Activated CD8-positive, alpha-beta memory T cell treated with anti-CD3 and anti-CD28 coated beads, Interleukin-2, amount 50 U/mL, for 24 hours (primary cell): ENCODE results near the gene RXRA.

ENCODE experiments used
- DNase-seq: peaks from one replicate; pipeline ENCODE4 v3.0.0-alpha.2; 2020; ENCODE audit errors: extremely low read depth

Gene RXRA

DNA sequence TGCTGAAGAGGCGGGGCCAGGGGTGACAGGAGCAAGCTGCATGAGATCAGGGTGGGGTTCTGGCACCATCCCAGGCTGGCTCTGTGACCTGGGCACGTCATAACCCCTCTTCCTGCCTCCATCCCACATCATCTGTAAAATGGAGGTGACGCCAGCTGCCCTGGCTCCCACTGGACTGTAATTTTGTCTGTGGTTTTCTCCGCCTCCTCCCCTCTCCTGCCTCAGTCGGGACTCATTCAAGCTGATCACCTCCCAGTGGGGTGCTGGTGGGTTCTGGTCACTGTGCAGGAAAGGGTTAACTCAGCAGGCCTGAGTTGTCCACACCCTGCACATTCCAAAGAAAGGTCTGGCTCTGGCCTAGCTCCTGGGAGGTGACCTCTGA, 128.2 kb downstream of the RXRA start:
- no peak for DNase-seq

DNA sequence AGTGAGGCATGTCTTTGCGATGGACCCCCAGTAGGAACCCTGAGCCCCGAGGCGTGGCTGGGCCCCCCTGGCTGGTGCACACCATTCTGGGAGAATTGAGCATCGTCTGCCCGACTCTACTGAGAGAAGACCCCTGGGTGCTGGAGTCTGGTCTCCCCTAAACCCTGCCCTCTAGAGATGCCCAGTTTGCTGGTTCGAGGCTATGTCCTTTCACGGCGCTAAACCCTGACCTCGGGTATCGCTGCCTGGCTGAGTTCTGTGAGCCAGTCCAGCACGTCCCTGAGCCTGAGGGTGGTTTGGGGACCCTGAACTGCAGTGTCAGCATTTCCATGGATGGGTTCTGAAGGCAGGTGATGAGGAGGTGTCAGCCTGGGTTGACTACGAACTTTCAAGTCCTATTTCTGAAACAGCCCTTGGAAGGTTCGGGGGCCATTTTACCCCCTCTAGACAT, 128.8 kb downstream of the RXRA start:
- DNase-seq: no peak

DNA sequence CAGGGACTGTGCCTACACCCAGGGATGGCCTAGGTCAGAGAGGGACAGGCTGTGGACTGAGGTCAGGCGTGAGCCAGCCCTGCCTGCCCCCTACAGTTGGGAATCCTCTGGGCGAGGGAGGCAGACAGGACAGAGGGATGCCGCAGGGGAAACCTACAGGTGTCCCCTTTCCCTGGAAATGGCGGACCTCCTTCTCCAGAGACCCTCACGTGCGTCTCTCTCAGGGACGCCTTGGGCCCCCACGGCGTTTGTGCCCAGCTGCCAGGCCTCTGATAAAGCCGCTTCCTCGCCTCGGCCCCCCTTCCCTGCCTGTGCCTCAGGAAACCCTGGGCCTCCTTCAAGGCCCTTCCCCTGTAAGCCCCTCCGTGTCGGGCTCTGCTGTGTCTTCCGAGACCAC, 129.3 kb downstream of the RXRA start:
- no peak for DNase-seq

DNA sequence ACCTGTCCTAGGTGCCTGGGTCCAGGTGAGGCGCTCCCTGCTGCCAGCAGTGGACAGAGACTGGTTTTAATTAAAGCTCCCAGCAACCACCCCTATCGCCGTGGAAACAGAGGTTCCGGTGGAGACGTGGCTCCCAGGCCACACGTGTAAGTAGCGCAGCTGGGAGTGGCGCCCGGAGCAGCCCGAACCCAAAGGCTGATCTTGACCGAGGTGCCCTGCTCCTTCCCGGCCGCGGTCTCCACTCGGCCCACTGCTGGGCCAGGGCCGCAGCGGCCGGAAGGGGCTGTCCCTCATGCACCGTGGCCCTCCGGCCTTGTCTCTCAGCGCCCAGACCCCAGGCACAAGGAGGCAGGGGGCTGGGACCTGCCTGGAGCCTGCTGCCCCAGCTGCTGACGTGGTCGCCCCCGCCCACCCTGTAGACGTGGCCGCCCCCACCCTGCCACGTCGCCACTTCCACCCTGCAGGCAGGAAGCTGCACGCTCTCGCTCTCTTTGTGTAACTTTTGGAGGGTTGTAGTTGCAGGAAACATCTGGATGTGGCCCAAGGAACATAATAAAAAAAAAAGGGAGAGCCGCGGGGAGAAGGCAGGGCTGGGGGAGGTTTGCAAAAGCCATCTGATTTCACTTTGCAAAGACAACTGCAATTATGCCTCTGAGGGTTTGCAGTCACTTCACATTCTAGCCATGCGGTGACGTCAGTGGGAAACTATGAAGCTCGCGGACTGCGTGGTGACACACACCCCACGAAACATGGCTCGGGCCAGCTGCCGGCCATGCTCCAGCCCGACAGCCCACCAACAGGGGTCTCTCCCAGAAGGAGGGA, 129.9 kb downstream of the RXRA start:
- DNase-seq: no peak

DNA sequence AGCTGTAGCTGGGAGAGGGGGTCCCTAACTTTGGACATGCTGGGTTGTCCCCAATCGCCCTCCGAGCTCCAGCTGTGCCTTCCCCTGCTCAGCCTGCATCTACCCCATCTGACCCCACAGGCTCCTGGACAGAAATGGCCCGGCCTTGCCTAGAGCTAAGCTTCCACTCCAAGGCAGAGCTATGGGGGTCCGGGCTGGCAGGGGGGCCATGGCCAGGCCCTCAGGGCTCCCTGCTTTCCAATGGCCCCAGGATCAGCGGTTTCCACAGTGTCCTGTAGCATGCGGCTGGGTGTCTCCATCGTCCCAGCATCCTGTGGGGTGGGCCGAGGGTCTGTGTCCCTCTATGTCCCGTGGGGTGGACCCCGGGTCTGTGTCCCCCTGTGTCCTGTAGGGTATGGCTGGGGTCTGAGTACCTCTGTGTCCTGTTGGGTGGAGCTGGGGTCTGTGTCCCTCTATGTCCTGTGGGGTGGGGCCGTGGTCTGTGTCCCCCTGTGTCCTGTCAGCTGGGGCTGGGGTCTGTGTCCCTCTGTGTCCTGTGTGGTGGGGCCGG, 130.6 kb downstream of the RXRA start:
- no peak for DNase-seq

DNA sequence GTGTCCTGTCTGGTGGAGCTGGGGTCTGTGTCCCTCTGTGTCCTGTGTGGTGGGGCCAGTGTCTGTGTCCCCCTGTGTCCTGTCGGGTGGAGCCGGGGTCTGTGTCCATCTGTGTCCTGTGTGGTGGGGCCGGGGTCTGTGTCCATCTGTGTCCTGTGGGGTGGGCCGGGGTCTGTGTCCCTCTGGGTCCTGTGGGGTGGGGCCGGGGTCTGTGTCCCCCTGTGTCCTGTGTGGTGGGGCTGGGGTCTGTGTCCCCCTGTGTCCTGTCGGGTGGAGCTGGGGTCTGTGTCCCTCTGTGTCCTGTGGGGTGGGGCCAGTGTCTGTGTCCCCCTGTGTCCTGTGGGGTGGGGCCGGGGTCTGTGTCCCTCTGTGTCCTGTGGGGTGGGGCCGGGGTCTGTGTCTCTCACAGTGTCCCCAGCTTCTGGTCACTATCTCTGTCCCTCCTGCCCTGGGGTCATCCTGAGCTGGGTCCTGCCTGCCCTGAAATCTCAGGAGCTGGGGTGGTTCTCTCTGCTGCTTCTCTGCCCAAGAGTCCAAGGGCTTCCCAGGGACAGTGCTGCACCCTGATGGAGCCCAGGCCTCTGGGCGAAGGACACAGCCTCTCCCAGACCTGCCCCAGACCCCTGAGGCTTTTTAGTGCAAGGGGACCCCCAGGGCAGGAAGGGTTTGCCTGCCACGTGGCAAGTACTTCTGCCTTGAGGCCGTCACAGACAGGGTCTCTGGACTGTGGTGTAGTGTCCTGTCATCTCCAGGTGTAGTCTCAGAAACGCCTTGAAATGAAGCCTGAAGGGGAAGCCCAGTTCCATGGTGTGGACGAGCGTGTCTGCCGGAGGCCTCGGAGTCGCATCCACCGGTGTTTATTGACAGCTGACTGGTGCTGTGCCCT, 131.3 kb downstream of the RXRA start:
- DNase-seq: no peak

DNA sequence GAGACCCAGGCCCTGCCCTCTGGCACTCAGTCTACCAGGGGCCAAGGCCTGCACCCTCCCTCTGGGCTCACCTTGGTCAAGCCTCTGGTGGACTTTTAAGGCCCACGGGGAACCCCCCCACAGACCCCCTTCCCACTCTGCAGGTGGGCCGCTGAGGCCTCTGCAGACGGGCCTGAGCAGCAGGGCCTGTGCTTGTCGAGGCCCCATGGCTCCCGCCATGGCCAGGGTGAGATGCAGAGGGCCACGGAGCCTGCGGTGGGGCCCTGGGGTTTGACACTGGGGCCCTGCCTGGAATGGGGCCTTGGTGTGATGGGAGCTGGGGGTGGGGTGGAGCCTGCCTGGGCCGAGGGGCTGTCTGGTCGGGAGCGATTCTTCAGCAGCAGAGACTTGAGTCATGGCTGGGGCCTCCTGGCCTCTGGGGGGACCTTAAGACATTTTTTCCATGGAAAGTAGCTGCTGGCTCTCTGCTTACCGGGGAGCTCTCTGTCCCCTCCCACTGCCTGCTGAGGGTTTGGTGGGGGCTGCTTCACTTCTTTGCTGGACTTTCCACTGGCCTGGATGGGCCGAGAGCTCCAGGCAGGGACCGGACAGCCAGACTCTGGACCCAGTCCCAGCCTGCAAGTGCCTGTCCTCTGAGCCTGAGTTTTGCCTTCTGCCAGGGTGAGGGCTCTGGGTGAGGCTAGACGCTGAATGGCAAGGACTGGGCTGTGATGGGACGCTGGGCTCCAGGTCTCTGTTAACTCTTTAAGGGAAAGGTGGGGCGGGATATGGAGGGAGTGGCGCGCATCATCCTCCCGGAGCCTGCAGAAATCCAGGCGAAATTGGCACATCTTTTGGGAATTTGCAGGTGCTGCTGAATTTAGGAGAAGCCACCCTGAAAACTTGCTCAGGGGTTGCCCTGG, 132.2 kb downstream of the RXRA start:
- DNase-seq: no peak

DNA sequence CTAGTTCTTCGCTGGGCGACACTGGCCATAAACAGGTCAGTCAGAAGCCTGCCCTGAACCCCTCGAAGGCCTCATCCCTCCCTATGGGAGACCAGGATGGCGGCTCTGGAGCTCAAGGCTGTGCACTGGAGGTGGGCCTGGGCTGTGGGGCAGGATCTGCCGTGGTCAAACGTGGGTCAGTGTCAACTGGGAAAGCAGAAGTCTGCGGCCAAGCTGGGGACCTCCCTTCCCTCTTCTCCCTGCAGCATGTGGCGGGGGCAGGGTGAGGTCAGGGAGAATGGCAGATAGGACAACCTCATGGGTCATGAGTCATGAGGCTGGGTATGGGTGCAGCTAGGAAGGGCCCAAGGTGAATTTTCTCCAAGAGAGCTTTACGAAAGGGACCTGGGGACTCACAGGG, 132.9 kb downstream of the RXRA start:
- DNase-seq: no peak

DNA sequence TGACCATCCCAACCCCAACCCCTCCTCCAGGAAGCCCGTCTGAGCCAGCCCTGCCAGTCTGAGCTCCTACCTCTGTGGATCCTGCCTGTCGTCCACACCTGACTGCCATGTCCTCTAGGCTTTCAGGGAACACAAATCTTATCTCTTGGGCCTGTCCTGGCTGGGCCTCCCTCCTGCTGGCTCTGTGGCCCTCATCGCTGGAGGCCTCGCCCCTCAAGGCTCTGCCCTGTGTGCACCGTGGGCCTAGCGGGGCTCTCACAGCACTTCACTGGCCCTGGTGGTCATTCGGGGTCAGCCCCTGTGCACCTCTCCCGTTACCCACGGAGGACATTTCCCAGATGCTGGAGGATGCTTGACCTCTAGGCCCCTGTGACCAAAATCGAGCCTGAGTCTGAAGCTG, 133.3 kb downstream of the RXRA start:
- DNase-seq: no peak

DNA sequence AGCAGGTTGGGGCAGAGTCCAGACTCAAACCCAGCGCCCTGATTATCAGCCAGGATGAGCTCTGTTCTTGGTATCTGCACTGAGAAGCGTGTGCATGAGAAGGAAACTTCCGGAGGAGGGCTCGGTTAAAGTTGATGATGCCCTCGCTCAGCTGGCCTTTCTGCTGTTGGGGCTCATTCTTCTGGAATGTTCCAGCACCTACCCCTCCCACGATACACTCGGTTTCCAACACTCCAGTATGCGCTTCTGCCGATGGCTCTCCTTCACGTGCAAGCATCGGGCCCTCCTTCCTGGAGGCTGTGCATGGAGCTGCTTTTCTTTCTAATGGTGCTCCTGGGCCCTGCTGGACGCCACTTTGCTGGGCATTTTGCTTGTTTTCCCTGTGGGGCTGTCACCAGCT, 134.0 kb downstream of the RXRA start:
- DNase-seq: no peak

DNA sequence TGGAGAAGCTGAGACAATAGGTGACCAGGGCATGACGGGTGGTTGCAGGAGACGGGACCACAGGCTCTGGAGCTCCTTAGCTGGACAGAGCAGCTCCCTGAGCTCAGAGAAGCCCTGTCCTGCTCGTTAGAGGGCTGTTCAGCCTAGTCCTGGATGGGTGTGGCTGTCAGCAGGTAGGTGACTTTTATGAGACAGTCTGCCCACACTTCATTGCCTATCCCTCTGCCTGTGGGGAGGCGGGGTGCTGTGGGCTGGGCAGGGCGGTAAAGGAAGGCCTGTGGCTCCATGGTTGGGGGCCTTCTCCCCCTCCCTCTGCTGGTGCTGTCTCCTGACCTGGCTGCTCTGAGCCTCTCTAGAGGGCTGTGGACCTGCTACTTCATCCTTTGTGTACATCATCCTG, 134.6 kb downstream of the RXRA start:
- DNase-seq: no peak

DNA sequence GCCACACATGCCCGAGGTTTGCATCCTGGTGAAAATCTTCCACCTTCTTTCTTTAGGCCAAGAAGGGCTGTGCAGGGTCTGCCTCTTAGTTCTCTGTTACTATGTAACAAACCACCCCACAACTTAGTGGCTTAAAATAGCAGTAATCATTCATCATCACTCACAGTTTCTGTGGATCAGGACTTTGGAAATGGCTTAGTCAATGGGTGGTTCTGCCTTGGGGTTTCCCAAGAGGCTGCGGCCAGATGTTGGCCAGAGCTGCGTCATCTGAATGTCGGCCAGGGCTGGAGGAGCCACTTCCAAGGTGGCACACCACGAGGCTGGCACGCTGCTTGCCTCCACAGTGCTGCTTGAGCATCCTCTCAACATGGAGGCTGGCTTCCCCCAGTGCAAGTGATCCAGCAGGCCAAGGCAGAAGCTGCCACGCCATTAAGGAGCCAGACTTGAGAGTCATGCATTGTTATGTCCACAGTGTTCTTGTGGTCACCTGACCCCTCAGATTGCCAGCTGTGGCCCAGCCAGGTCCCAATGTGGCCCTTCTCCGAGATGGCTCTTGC, 135.2 kb downstream of the RXRA start:
- no peak for DNase-seq

DNA sequence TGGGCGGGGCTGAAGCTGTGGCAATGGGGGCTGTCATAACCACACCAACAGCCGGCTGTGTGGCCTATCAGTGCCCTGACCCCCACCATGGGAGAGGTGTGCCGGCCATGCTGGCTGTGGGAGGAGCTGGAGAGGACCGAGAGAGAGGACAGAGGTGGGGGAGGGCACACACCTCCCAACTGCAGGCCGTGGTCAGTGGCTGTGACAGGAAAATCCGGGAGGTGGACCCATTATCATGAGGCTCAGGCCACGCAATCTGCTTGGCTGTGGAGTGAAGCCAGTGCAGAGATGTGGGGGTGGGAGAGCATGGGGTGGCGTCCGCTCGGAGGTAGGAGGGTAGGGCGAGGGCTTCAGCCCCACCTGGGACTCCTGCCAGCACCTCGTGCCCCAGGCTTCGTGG, 136.1 kb downstream of the RXRA start:
- DNase-seq: no peak

DNA sequence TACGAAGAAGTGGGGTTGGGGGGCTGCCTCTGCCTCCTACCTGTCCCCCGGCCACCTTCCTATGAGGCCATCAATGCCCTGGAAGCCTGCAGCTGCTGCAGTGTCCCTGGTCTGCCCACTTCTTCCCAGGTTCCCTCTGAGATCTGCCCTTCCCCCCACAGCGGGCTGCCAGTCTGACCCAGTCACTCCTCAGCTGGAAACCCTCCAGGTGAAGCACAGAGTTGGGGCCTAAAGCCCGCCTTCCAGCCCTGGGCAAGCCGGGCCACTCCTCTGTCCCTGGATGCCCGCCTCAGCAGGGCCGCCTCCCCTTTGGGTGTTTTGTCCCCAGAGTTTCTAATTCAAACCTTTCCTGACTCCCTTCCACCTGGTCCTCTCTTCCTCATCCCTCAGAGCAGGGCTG, 137.0 kb downstream of the RXRA start:
- DNase-seq: no peak

DNA sequence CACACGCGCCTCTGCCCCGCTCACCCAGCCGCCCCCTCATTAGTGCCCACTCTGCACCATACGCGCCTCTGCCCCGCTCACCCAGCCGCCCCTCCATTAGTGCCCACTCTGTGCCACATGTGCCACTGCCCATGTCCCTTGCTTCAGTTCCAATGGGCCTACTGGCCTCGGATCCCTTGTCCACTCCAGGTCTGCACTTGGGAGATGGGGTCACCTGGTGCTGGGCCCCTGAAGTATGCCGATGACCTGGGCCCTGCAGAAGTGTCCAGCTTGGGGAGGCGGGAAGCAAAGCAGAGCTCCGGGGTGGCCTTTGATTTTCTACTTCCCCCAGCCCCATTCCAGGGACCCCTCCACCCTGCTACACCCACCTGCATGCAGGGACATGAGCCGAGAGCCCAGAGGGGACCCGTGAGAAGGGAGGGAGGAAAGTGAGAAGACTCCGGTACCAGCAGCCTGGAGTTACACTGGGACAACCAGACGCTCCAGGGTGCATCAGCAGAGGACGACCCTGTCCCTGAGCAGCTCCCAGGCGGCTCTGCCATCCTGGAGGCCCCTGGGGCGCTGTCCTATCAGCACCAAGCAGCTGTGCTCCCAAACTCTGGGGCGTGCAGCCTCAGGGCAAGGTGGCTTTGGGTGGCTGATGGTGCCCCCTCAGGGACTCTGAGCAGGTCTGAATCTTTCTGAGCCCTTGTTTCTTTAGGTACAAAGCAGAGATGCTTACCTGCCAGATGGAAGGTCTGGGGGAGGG, 140.8 kb downstream of the RXRA start:
- DNase-seq: no peak

DNA sequence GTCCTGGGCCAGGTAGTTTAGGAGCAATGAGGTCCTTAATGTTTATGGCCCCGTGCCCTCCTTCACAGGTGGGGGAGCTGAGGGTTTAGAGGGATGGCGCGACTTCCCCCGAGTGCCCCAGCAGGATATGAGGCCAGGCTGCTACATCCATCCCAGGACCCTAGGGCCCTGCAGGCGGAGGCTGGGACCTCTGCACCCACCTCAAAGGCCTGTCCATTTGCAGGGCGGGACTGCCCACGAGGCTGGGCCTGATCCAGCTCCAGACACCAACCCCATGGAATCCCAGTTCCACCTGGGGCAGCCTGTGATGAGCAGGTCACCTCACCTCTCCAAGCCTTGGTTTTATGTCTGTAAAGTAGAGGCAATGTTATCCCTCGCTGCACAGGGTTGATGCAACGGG, 142.1 kb downstream of the RXRA start:
- DNase-seq: no peak

DNA sequence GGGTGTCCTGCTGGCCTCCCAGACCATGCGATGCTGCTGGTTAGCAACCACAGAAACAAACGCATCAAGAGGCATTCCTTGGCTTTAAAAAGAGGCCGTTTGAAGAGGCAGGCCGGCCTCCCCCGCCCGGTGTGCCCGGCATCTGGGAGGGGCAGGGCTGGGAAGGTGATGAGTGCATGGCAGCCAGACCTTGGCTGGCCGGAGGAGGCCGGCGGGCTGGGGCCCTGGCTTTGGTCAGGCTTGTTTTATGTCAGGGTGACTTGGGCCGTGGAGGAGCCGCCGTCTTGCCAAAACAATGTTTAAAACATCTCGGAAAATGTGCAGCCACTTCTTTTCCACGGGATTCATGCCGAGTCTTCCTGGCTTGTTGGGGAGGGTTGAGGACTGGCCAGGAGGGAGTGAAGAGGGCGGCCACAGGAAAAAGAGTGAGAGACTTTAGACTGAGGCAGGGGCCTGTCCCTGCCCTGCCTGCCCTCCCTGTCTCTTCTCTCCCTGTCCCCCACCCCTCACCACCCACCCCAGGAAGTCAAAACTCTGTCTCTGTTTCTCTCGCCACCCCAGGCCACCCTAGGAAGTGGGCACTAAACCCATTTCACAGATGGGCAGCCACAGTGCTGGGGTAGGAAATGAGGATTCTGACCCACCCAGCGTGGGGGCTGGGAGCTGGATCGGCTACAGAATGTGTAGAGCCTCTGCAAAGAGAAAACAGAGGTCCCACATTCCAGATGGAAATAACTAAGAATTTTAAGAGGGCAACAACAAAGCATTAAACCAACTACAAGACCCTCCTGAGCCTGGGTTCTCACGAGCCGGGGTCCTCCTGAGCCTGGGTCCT, 143.0 kb downstream of the RXRA start:
- no peak for DNase-seq

DNA sequence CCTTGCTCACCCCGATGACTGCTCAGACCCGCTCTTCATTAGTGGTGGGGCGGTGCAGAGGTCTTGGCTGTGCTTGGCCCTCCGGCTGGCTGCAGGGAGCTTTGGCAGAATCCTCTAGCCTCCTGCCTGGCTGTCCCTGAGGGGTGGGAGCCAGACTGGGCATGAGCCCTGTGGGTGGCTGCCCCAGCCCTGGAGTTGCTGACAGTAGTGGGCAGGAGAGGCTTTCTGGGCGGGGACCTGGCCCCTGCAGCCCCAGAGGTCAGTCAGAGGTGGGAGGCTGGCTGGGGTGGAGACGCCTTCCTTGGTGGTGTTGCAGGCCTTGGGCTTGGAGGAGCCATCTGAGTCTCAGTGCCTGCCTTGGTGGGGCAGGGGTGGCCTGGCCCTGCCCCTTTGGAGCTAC, 146.0 kb downstream of the RXRA start:
- DNase-seq: no peak

DNA sequence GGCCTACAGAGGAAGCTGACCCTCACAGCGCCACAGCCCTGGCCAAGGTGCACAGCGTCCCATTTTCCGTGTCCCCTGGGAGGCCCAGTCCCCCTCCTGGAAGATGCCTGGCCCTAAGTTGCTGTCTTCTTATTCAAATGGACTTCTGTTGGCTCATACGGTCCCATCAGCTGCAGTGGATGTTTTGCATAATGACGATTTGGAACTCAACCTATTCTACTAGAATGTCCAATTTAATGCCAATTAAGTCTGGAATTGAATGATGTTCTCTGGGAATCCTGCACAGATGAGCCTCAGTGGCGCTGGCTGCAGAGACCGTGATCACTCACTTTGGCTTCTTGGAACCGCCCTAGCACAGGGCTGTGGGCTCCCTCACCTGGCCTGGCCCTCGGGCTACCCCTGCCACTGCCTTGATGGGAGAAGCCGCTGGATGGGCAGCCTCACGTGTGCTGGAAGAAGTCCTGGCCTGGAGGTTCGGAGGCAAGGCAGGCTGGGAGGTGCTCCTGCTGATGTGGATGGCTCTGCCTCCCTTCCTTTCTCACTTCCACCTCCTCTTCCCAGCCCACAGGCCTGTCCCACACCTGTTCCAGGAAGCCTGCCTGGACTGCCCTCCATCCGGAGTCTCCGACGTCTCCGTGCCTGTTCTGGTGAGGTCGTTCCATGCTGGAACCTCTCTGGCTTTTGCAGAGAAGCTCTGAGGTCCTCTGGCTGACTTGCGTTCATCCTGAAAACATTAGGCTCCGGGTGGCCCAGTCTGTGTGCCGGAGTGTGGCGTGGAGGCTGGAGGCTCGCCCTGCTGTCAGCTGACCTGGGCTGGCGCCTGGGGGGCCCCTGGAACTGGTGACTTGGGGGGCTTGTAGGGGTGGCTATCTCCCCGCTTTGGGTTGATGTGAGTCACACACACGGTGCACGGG, 147.1 kb downstream of the RXRA start:
- no peak for DNase-seq
